HG03196 (cell line): ENCODE measurements around the gene NOX5.

Experiments used
- ATAC-seq: cut with Tn5 transposase; IDR thresholded peaks from one replicate; pipeline ENCODE4 v1.9.1; 2021; ENCODE audit not compliant: unreplicated experiment

NOX5 gene

DNA sequence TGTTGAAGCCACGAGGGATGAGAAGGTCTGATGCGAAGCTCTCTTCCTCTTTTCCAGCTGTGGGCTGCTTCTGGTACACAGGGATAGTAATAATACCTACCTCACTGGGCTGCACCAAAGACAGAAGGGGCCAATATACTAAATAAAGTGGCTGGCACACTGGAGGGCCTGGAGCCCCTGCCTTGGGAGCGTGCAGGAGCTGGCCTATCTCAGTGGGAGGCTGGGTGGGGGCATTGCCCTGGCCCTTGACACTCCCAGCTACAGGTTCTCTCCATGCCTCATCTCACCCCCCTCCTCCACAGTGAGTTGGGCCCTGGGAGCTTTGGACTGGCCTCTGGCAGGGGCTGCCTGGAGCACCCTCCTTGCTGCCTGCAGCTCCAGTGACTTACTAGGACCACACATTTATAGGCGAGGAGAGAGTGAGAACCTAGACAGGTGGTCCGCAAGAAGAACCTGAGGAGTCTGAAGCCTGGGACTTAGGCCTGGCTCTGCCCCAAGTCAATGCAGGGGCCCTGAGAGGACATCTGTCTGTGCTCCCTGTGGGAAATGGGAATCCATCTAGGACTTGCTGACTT lies 1.6 kb downstream of the NOX5 start:
- ATAC-seq: no peak

DNA sequence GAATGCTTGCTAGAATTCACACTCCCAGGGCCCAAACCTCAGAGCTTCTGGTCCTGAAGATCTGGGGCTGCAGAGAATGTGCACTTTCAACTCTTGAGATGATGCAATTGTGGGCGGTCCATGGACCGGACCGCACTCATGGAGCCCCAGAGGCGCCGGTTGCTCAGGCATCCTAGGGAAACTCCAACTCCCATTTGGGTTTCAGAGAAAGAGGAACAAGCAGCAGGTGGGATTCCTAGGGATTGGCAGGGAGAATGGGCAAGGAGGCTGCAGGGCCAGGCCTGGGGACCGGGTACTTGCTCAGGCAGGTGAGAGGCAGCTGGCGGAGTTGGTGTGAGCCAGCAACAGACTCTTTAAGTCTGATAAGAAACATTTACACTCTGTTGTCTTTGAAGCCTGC lies 3.5 kb downstream of the NOX5 start:
- ATAC-seq: no peak

GRCh38 chr15:69018951-69019350 lies 4.5 kb downstream of the NOX5 start:
- no peak for ATAC-seq

- no peak for ATAC-seq
These were observed 7.4 kb downstream of the NOX5 start for GRCh38 chr15:69021895-69022294.

- ATAC-seq: no peak
These were observed 10.8 kb downstream of the NOX5 start for GRCh38 chr15:69025320-69025719.

DNA sequence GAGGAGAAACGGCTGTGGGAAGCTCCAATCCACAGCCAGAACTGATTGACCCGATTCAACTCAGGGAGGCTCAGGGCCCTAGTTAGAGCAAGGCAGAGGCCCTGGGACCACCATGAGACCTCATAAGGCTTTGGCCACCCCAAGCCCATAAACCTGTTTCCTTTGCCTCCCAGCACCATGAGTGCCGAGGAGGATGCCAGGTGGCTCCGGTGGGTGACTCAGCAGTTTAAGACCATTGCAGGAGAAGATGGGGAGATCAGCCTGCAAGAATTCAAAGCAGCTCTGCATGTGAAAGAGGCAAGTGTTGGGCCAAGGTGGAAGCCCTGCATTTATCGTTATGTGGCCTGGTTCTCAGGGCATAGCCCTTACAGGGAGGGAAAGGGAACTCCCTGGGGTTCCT lies 11.9 kb downstream of the NOX5 start:
- no peak for ATAC-seq

- ATAC-seq: no peak
These were observed 13.6 kb downstream of the NOX5 start for GRCh38 chr15:69027976-69028518.

DNA sequence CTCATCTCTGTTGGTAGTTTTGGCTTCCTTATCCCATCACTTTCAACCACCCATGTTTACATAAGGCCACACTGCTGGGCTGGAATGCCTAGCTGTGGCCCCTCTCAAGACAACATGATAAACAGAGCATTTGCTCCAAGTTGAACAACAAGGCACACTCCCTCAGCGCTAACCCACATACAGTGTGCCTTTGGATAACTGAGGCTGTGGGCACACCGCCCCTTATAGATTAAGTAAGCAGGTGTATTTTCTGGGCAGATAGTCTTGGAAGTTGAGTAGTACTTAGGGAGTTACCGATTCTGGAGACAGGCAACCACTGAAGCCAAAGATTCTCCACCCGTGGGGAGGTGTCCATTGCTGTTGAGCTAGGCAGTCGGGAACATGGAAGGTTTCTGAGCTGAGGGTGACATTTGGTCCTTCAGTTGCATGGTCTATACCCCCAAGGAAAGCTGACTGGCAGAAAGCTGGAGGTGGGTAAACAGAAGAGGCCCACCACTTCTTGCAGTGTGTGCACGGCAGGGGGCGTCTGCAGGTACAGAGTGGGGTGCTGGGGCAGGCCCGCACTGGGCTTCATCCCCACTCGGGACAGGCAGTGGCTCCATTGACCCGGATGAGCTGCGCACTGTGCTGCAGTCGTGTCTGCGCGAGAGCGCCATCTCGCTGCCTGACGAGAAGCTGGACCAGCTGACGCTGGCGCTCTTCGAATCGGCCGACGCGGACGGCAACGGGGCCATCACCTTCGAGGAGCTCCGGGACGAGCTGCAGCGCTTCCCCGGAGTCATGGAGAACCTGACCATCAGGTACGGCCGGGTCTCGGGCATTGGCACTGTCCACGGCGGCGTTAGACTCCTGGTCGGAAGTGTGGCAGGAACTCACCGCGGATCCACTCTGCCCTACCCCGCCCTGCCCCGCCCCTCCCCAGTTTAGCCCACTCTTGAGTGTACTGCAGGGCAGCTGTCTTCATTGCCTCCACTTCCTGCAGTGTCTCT lies 16.8 kb downstream of the NOX5 start:
- no peak for ATAC-seq

DNA sequence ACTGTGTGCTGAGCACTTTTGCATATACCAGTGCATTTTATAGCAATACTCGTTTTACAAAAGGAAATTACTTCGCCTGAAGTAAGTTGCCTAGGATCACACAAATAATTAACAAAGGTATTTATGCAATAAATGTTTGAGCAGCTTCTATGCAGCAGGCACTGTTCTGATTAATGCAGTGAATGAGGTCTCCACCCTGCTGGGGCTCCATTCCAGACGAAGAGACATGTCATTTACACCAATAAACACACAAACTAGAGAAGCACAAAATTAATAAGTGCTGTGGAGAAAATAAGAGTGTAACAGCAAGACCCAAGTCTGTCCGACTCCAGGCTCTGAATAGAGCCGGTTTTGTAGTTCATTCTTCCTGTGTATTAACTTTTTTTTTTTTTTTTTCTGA lies 17.5 kb downstream of the NOX5 start:
- ATAC-seq: no peak

- ATAC-seq: no peak
These were observed 18.3 kb downstream of the NOX5 start for GRCh38 chr15:69032703-69033373.

- no peak for ATAC-seq
These were observed 19.9 kb downstream of the NOX5 start for GRCh38 chr15:69034352-69034751.

DNA sequence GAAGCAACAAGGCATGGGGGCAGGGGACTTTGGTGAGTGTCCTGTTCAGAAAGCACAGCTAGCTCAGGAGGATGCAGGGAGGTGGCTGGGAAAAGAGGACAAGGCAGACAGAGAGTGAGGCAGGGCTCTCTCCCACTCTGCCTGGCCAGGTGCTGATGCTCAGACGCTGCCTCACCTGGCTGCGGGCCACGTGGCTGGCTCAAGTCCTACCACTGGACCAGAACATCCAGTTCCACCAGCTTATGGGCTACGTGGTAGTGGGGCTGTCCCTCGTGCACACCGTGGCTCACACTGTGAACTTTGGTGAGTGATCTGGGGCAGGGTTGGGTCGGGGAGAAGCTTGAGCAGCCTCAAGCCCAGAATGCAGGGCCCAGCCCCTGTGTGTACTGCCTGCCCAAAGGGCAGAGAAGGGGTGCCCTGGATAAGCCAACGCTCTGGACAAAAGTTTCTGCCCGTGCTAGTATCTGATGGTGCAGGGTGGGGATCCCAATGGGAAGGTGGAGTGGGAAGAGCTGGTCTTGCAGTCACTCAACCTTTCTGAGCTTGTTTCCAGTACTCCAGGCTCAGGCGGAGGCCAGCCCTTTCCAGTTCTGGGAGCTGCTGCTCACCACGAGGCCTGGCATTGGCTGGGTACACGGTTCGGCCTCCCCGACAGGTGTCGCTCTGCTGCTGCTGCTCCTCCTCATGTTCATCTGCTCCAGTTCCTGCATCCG lies 20.9 kb downstream of the NOX5 start:
- ATAC-seq: no peak

DNA sequence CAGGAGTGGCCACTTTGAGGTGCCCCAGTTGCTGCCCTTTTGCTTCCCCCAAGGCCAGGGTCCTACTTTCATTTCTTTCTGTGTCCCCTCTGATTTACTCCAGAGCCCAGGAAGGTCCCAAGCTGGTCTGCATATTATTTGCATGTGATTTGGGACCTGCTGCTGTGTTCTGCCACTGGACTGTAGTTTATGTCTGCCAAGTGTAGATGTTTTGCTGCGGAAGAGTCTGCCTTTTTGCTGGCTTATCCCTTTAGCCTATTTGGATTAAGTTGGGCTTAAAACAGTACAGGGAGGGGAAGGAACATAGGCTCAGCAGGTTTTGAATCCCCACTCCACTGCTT lies 21.4 kb downstream of the NOX5 start:
- no peak for ATAC-seq

- no peak for ATAC-seq
These were observed 22.3 kb downstream of the NOX5 start for GRCh38 chr15:69036826-69037225.

DNA sequence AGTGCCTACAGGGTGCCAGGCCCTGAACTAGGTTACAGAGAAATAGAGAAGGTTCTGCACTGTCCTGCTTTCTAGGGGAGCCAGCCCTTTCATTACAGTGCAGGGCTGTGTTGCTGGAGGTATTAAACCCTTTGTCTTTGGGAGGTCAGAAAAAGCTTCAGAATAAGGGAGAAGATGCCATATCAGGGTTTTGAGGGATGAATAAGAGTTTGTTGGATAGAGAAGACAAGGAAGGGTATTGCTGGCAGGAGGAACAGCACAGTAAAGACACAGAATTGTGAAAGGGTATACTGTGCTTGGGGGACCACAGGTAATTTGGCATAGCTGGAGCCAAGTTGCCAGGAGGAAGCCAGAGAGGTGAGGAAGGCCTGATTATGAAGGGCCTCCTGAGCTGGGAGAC lies 23.0 kb downstream of the NOX5 start:
- no peak for ATAC-seq

- ATAC-seq: no peak
These were observed 23.5 kb downstream of the NOX5 start for GRCh38 chr15:69037977-69038376.

DNA sequence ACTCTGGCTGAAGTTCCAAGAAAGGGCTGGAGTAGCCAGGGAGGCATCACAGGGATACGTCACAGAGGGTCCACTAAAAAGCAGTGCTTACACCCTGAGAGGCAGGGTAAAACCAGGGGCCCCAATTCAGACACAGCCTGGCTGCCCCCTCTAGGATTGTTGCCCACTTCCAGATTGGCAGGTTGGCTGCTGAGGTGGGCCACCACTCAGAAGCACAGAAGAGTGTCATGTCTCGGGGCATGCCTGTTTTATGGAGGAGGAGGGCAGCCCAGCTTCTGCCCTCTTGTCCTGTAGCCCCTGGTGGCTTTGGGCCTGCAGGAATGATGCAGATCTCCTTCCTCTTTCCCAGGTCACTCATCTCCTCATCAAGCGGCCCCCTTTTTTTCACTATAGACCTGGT lies 24.0 kb downstream of the NOX5 start:
- no peak for ATAC-seq

- ATAC-seq: no peak
These were observed 25.2 kb downstream of the NOX5 start for GRCh38 chr15:69039516-69040225.

- ATAC-seq: no peak
These were observed 28.0 kb downstream of the NOX5 start for GRCh38 chr15:69042531-69042930.

GRCh38 chr15:69045802-69046201 lies 31.3 kb downstream of the NOX5 start:
- ATAC-seq: no peak

- no peak for ATAC-seq
These were observed 32.3 kb downstream of the NOX5 start for GRCh38 chr15:69046781-69047180.
